Activated naive CD8-positive, alpha-beta T cell treated with anti-CD3 and anti-CD28 coated beads, Interleukin-2, amount 50 U/mL, for 24 hours (primary cell): ENCODE data around the gene CHD3.
A peak's percentile ranks its signal among the peaks of the same experiment; 100 is the strongest.

ENCODE experiments used
- ATAC-seq: fragments of 150-1000 bp; cut with Tn5 transposase; one replicate; pipeline ENCODE4 v1.10.0; 2021
- DNase-seq: peaks from one replicate; pipeline ENCODE4 v3.0.0; 2021
- H3K27ac Mint-ChIP-seq: one replicate; pipeline ENCODE4 v1.8.0; 2021; ENCODE audit warnings: mild to moderate bottlenecking, mixed read lengths
- H3K27me3 Mint-ChIP-seq: one replicate; pipeline ENCODE4 v1.8.0; 2021; ENCODE audit warnings: mixed read lengths
- H3K36me3 Mint-ChIP-seq: one replicate; pipeline ENCODE4 v1.8.0; 2021; ENCODE audit warnings: low read depth, mixed read lengths
- H3K4me1 Mint-ChIP-seq: one replicate; pipeline ENCODE4 v1.8.0; 2021; ENCODE audit warnings: mixed read lengths
- H3K4me3 Mint-ChIP-seq: one replicate; pipeline ENCODE4 v1.8.0; 2021; ENCODE audit warnings: mild to moderate bottlenecking, moderate library complexity, mixed read lengths
- H3K9me3 Mint-ChIP-seq: one replicate; pipeline ENCODE4 v1.8.0; 2021; ENCODE audit warnings: mixed read lengths

Gene CHD3

DNA sequence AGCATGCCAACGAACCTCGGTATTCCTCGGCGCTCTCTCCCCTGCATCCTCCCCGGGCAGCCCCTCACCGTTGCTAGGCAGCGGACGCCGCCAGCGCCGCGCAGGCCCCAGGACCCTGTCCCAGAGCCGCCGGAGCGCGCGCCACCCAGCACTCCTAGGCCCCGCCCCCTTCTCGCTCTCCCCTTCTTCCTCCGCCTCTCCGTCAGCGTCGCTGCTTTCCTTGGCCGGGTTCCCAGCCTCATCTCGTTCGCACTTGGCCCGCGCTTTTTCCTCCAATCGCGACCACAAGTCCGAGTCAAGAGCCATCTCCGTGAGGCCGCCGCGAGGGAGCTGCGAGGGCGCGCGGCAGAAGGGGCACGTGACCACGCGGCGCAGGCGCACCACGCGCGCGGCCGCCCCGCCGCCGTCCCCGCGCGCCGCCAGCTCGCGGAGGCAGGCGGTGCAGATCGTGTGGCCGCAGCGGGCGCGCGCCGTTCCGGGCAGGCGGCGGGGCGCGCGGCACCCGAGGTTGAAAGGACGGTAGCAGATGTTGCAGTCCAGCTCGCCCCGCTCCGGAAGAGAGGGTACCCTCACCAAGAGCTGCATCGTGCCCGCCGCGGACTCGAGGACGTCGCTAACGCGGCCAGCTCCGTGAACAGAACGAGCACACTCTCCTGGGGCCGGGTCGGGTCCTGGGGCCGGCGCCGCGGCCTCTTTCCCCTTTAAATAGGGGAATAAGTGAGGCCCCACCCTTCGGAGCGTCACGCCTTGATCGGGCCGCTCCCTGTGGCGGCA, 27.2 kb downstream of the CHD3 start, which contains the start of gene RNF227:
TSS of gene RNF227 (minus strand) at position 679 of the 774 bp plus-strand sequence. CDS start at position 585, 94 bp downstream.
- peak; percentile 83 for ATAC-seq
- peak within 1 kb of the TSS; percentile 90 for H3K27ac Mint-ChIP-seq
- H3K4me1 Mint-ChIP-seq, result peaks cover 36% of the 10 kb centered on the region
- no peaks in the 10 kb centered on the region for H3K27me3 Mint-ChIP-seq
- no peaks in the 10 kb centered on the region for H3K9me3 Mint-ChIP-seq
- DNase-seq, result peak; percentile 92
- H3K4me3 Mint-ChIP-seq, result peak within 1 kb of the TSS; percentile 88
- H3K36me3 Mint-ChIP-seq, result peaks cover 6% of the 10 kb centered on the region

- Mint-ChIP-seq H3K4me3 (peak overlapping the region; percentile 72), H3K9me3 (no peaks in the 10 kb centered on the region), H3K27ac (peak overlapping the region; percentile 68), H3K36me3 (peaks cover 6% of the 10 kb centered on the region), H3K27me3 (no peaks in the 10 kb centered on the region), H3K4me1 (peaks cover 37% of the 10 kb centered on the region)
- ATAC-seq (no peak), DNase-seq (no peak)
Observed at GRCh38 chr17:7916385-7916682, 27.7 kb downstream of the CHD3 start.

DNA sequence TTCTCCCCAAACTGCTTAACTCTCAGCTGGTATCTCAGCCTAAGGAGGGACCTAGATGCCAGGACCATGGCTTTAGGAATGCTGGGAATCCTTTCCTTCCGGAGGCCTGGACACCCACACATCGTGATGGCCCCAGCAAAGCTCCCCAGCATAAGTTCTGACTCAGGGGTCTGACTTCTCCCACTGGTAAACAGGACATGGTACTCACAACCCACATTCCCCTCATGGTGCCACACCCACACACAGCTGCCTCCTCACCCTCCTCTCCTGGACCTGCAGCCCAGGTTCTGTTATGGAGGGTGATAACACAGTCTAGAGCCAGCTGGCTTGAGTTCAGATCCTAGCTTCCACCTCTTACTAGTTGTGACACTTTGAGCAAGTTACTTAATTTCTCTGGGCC, 28.2 kb downstream of the CHD3 start:
- H3K9me3 Mint-ChIP-seq, result no peaks in the 10 kb centered on the region
- H3K4me3 Mint-ChIP-seq, result peak overlapping the region; percentile 72
- peaks cover 42% of the 10 kb centered on the region for H3K4me1 Mint-ChIP-seq
- H3K36me3 Mint-ChIP-seq, result peaks cover 6% of the 10 kb centered on the region
- H3K27me3 Mint-ChIP-seq, result no peaks in the 10 kb centered on the region
- peak overlapping the region; percentile 68 for H3K27ac Mint-ChIP-seq
- ATAC-seq (no peak), DNase-seq (no peak)

DNA sequence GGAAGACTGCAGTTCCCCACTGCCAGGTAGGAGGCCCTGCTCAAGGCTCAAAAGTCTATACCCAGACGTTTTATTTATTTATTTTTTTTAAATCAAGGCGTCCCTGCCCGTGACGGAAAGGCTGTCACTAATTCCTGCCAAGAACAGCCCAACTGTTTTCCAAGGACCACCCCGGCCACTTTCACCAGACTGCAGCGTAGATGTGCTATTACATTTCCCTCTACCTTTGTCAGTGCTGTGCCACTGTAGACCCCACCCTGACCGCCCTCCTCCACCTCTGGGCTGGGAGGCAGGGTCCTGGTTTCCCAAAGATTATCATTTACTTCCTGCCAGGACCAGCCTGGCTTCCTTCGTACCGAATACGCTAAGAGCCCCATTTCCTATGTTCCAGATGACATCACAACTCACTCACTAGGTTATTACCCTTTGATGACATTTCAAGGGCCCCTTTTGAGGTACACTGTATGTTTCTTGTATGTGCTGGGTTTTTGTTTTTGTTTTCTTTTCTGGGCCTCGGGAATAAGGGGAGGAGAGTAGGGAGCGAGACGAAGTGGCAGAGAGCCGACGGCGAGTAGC, 33.8 kb downstream of the CHD3 start:
- DNase-seq (no peak), ATAC-seq (peak; percentile 48)
- peaks cover 21% of the 10 kb centered on the region for H3K4me1 Mint-ChIP-seq
- no peaks in the 10 kb centered on the region for H3K9me3 Mint-ChIP-seq
- H3K27ac Mint-ChIP-seq, result peak overlapping the region; percentile 51
- no peaks in the 10 kb centered on the region for H3K27me3 Mint-ChIP-seq
- H3K4me3 Mint-ChIP-seq, result peak overlapping the region; percentile 69
- H3K36me3 Mint-ChIP-seq, result peaks cover 3% of the 10 kb centered on the region

DNA sequence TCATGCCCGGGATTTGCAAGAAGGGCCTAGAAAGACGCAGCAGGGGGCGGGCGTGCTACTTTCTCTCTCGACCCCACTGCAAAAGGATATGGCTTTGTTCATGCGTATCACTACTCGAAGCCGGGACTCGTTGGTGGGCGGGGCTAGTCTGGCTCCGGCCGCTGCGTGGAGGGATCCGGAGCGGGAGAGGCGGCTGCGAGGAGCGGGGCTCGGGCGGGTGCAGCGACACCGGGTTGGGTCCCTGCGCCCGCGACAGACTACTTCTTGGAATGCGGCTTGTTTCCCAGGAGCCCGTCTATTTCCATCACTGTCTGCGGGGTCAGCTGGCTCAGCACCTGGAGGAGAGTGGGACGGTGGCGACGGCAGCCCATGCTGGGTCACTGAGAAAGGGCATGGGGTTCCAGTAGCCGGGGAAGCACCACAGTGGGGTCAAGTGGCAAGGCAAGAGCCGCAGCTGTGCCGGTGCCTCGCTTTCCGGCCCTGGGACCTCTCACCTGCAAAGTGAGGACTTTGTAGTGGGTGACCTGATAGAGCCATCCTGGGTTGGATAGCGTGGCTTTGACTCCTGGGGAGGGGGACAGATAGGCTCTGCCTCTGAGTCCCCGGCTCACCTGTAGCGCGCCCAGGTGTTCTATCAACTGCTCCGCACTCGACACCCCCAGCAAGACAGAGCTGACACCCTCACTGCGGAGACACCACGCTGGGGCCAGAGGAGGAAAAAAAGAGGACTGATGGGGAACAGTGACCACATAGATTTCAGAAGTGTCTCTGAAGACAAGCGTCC, 34.4 kb downstream of the CHD3 start:
- Mint-ChIP-seq H3K27me3 (no peaks in the 10 kb centered on the region), H3K9me3 (no peaks in the 10 kb centered on the region), H3K36me3 (peaks cover 3% of the 10 kb centered on the region), H3K4me1 (peaks cover 21% of the 10 kb centered on the region), H3K27ac (peak overlapping the region; percentile 51), H3K4me3 (peak overlapping the region; percentile 69)
- DNase-seq (peak; percentile 82), ATAC-seq (peak; percentile 88)

GRCh38 chr17:7927596-7927995, 39.0 kb downstream of the CHD3 start:
- Mint-ChIP-seq H3K36me3 (peaks cover 6% of the 10 kb centered on the region), H3K4me1 (peaks cover 22% of the 10 kb centered on the region), H3K27me3 (no peaks in the 10 kb centered on the region), H3K9me3 (no peaks in the 10 kb centered on the region), H3K4me3 (no peak overlapping the region), H3K27ac (no peak overlapping the region)
- no peak for DNase-seq
- no peak for ATAC-seq

GRCh38 chr17:7929158-7930023, 40.8 kb downstream of the CHD3 start, which contains the start of gene KCNAB3:
Gene KCNAB3 (minus strand): TSS chr17:7929856. CDS start chr17:7929435, 421 bp downstream.
- Mint-ChIP-seq H3K4me3 (peak within 1 kb of the TSS; percentile 95), H3K4me1 (peaks cover 29% of the 10 kb centered on the region), H3K27ac (no peak within 1 kb of the TSS), H3K36me3 (peaks cover 6% of the 10 kb centered on the region), H3K9me3 (no peaks in the 10 kb centered on the region), H3K27me3 (no peaks in the 10 kb centered on the region)
- ATAC-seq (no peak), DNase-seq (peak; percentile 35)

GRCh38 chr17:7930841-7931631, 42.4 kb downstream of the CHD3 start:
- no peaks in the 10 kb centered on the region for H3K27me3 Mint-ChIP-seq
- no peaks in the 10 kb centered on the region for H3K9me3 Mint-ChIP-seq
- DNase-seq, result no peak
- peak overlapping the region; percentile 95 for H3K4me3 Mint-ChIP-seq
- peak overlapping the region; percentile 96 for H3K27ac Mint-ChIP-seq
- peaks cover 12% of the 10 kb centered on the region for H3K36me3 Mint-ChIP-seq
- peaks cover 38% of the 10 kb centered on the region for H3K4me1 Mint-ChIP-seq
- no peak for ATAC-seq

- Mint-ChIP-seq H3K36me3 (peaks cover 20% of the 10 kb centered on the region), H3K4me1 (peaks cover 38% of the 10 kb centered on the region)
Observed at GRCh38 chr17:7931709-7932482, 43.3 kb downstream of the CHD3 start, which contains the start of the genes CNTROB and TRAPPC1. Gene CNTROB (plus strand): TSS chr17:7932206. CDS start chr17:7933080, 874 bp downstream. Gene TRAPPC1 (minus strand): TSS chr17:7931946. CDS start chr17:7931829, 117 bp downstream.

GRCh38 chr17:7932483-7932891, 43.9 kb downstream of the CHD3 start:
- Mint-ChIP-seq H3K27ac (peak overlapping the region; percentile 96), H3K27me3 (no peaks in the 10 kb centered on the region), H3K4me3 (peak overlapping the region; percentile 95), H3K9me3 (no peaks in the 10 kb centered on the region), H3K4me1 (peaks cover 38% of the 10 kb centered on the region), H3K36me3 (peaks cover 24% of the 10 kb centered on the region)
- ATAC-seq, result peak; percentile 17
- peak; percentile 22 for DNase-seq

More at GRCh38 chr17:7931709-7932482, 43.3 kb downstream of the CHD3 start, which contains the start of the genes CNTROB and TRAPPC1:
- H3K9me3 Mint-ChIP-seq, result no peaks in the 10 kb centered on the region
- no peaks in the 10 kb centered on the region for H3K27me3 Mint-ChIP-seq
- H3K4me3 Mint-ChIP-seq, result peak within 1 kb of the TSS; percentile 95
- ATAC-seq, result peak; percentile 98
- peak within 1 kb of the TSS; percentile 96 for H3K27ac Mint-ChIP-seq
- peak; percentile 99 for DNase-seq

GRCh38 chr17:7932949-7933348, 44.4 kb downstream of the CHD3 start:
- DNase-seq (peak; percentile 35), ATAC-seq (peak; percentile 11)
- H3K4me1 Mint-ChIP-seq, result peaks cover 38% of the 10 kb centered on the region
- no peaks in the 10 kb centered on the region for H3K9me3 Mint-ChIP-seq
- H3K36me3 Mint-ChIP-seq, result peaks cover 24% of the 10 kb centered on the region
- peak overlapping the region; percentile 95 for H3K4me3 Mint-ChIP-seq
- H3K27me3 Mint-ChIP-seq, result no peaks in the 10 kb centered on the region
- H3K27ac Mint-ChIP-seq, result peak overlapping the region; percentile 96

GRCh38 chr17:7935859-7936258, 47.3 kb downstream of the CHD3 start:
- Mint-ChIP-seq H3K27ac (no peak overlapping the region), H3K36me3 (peaks cover 39% of the 10 kb centered on the region), H3K27me3 (no peaks in the 10 kb centered on the region), H3K9me3 (no peaks in the 10 kb centered on the region), H3K4me1 (peaks cover 33% of the 10 kb centered on the region), H3K4me3 (no peak overlapping the region)
- ATAC-seq, result no peak
- no peak for DNase-seq
